CD8-positive, alpha-beta memory T cell (primary cell): ENCODE results near the gene NATD1. TPM values are rescaled to one million over a fixed set of nuclear protein-coding genes. Genes with fewer than 3 reads are reported as not detected.

Experiments
- CTCF ChIA-PET: fragments of 350-600 bp; sonication (Branson Sonifier 250); formaldehyde crosslinking; loops from one replicate; lab custom pipeline; 2021; ENCODE audit warnings: antibody characterized with exemption; lab: Charles Lee
- POLR2A ChIA-PET: fragments of 350-600 bp; sonication (Branson Sonifier 250); formaldehyde crosslinking; loops from one replicate; lab custom pipeline; 2021; ENCODE audit warnings: antibody characterized with exemption; lab: Charles Lee
- DNase-seq, 5 donors: peaks; one replicate each; pipeline versions ENCODE4 v3.0.0 to v3.0.0-alpha.2; 2020 to 2022; ENCODE audit warnings: mixed read lengths in 1 of 5
- H3K27ac ChIP-seq: one replicate; pipeline ENCODE4 v1.7.0; 2013; ENCODE audit warnings: low read depth, mild to moderate bottlenecking, low read length, moderate library complexity
- H3K27me3 ChIP-seq: 2 replicates; pipeline ENCODE4 v1.7.0; 2013; ENCODE audit warnings: low read length, mild to moderate bottlenecking; ENCODE audit not compliant: insufficient read depth, poor library complexity, severe bottlenecking
- H3K36me3 ChIP-seq: 2 replicates; pipeline ENCODE4 v1.7.0; 2013; ENCODE audit warnings: mild to moderate bottlenecking, low read length, moderate library complexity; ENCODE audit not compliant: insufficient read depth
- H3K4me1 ChIP-seq: 2 replicates; pipeline ENCODE4 v1.7.0; 2013; ENCODE audit warnings: mild to moderate bottlenecking, low read length, moderate library complexity; ENCODE audit not compliant: insufficient read depth
- H3K4me3 ChIP-seq: 2 replicates; pipeline ENCODE4 v1.7.0; 2013; ENCODE audit warnings: mild to moderate bottlenecking, low read length
- H3K9me3 ChIP-seq: 2 replicates; pipeline ENCODE4 v1.7.0; 2013; ENCODE audit warnings: mild to moderate bottlenecking, low read length
- H3K27ac Mint-ChIP-seq, 8 donors: one replicate each; pipeline ENCODE4 v1.8.0; 2020 to 2021; ENCODE audit warnings: mixed read lengths in 8 of 8, mild to moderate bottlenecking in 6 of 8, inconsistent platforms in 3 of 8, moderate library complexity in 3 of 8
- H3K27me3 Mint-ChIP-seq, 2 donors: one replicate each; pipeline ENCODE4 v1.8.0; 2020 to 2021; ENCODE audit warnings: mixed read lengths in 2 of 2, mild to moderate bottlenecking in 1 of 2, moderate library complexity in 1 of 2
- H3K36me3 Mint-ChIP-seq, 3 donors: one replicate each; pipeline ENCODE4 v1.8.0; 2020 to 2021; ENCODE audit warnings: mixed read lengths in 3 of 3, inconsistent platforms in 1 of 3, mild to moderate bottlenecking in 1 of 3
- H3K4me1 Mint-ChIP-seq, 3 donors: one replicate each; pipeline ENCODE4 v1.8.0; 2020 to 2021; ENCODE audit warnings: mixed read lengths in 3 of 3, inconsistent platforms in 1 of 3, mild to moderate bottlenecking in 1 of 3
- H3K4me3 Mint-ChIP-seq, 7 donors: one replicate each; pipeline ENCODE4 v1.8.0; 2020 to 2021; ENCODE audit warnings: mixed read lengths in 7 of 7, mild to moderate bottlenecking in 6 of 7, moderate library complexity in 4 of 7, inconsistent platforms in 2 of 7
- H3K9me3 Mint-ChIP-seq, 5 donors: one replicate each; pipeline ENCODE4 v1.8.0; 2020 to 2022; ENCODE audit warnings: mixed read lengths in 5 of 5, mild to moderate bottlenecking in 3 of 5, moderate library complexity in 2 of 5, inconsistent platforms in 1 of 5
- polyA plus RNA-seq: library from polyadenylated mRNA; unstranded; fragments of 300-500 nt; fragmentation: Illumina TruSeq; gene quantifications from one replicate; pipeline ENCODE4 v1.2.3, GENCODE V29; 2021
- total RNA-seq, 2 experiments: library from RNA; stranded (reverse); gene quantifications; one replicate each; pipeline ENCODE4 v1.2.3, GENCODE V29; 2021

Gene NATD1
- total and polyA plus RNA-seq, 3 experiments from 2014 or later: 2.7 to 3.0 (median 2.8) TPM

GRCh38 chr17:21214015-21214776 lies 39.0 kb downstream of the NATD1 start, which contains the start of gene TMEM11:
Gene TMEM11 (minus strand): TSS chr17:21214161. CDS start chr17:21214152, 9 bp downstream.
- peak; percentile 93 to 95 (median 95) for DNase-seq
- H3K27me3 Mint-ChIP-seq: peaks cover 0 to 1% of the 10 kb centered on the region in 2 donors
- peak within 1 kb of the TSS; percentile 89 to 96 (median 92) for H3K4me3 Mint-ChIP-seq
- H3K4me1 ChIP-seq: peaks cover 44% of the 10 kb centered on the region
- peak within 1 kb of the TSS; percentile 86 for H3K27ac ChIP-seq
- peaks cover 0 to 23% (median 2%) of the 10 kb centered on the region in 3 donors for H3K36me3 Mint-ChIP-seq
- peaks cover 8% of the 10 kb centered on the region for H3K36me3 ChIP-seq
- peak within 1 kb of the TSS; percentile 93 for H3K4me3 ChIP-seq
- no peaks in the 10 kb centered on the region for H3K9me3 ChIP-seq
- POLR2A ChIA-PET: interaction anchor here (0.6 to 1.1 kb wide), 2 partner anchors 9 to 61 kb away, joined by 3 read pairs; no protein-coding TSS in a partner anchor
- peak within 1 kb of the TSS; percentile 87 to 99 (median 93) for H3K27ac Mint-ChIP-seq
- peaks cover 41 to 57% (median 57%) of the 10 kb centered on the region in 3 donors for H3K4me1 Mint-ChIP-seq
- H3K9me3 Mint-ChIP-seq: no peaks in the 10 kb centered on the region
- CTCF ChIA-PET: interaction anchor here (0.7 to 2.0 kb wide), 4 partner anchors 30 to 171 kb away, joined by 3 to 5 read pairs (median 4); partner anchors contain the start of gene USP22
- H3K27me3 ChIP-seq: no peaks in the 10 kb centered on the region

- POLR2A ChIA-PET: interaction anchor here (0.6 kb wide), 1 partner anchor 10 kb away, joined by 3 read pairs; no protein-coding TSS in a partner anchor
- H3K4me1 Mint-ChIP-seq: peaks cover 42 to 62% (median 59%) of the 10 kb centered on the region in 3 donors
Observed at GRCh38 chr17:21213638-21214014, 39.6 kb downstream of the NATD1 start.

GRCh38 chr17:21212826-21213637 lies 40.2 kb downstream of the NATD1 start:
- H3K4me3 Mint-ChIP-seq: peak overlapping the region; percentile 89 to 96 (median 92)
- ChIA-PET CTCF (interaction anchor here (0.7 to 2.0 kb wide), 5 partner anchors 9 to 299 kb away, joined by 3 to 5 read pairs (median 3); partner anchors contain the start of gene USP22), POLR2A (interaction anchor here (1.6 kb wide), 1 partner anchor 63 kb away, joined by 3 read pairs; no protein-coding TSS in a partner anchor)
- no peaks in the 10 kb centered on the region for H3K9me3 Mint-ChIP-seq
- H3K27ac ChIP-seq: peak overlapping the region; percentile 86
- peaks cover 44% of the 10 kb centered on the region for H3K4me1 ChIP-seq
- H3K27me3 ChIP-seq: no peaks in the 10 kb centered on the region
- H3K4me1 Mint-ChIP-seq: peaks cover 44 to 65% (median 63%) of the 10 kb centered on the region in 3 donors
- H3K36me3 Mint-ChIP-seq: peaks cover 0 to 31% (median 2%) of the 10 kb centered on the region in 3 donors
- DNase-seq: no peak
- no peaks in the 10 kb centered on the region for H3K9me3 ChIP-seq
- no peaks in the 10 kb centered on the region for H3K27me3 Mint-ChIP-seq
- peak overlapping the region in 7 of 8 donors; percentile 59 to 95 (median 91) for H3K27ac Mint-ChIP-seq
- peaks cover 8% of the 10 kb centered on the region for H3K36me3 ChIP-seq
- peak overlapping the region; percentile 93 for H3K4me3 ChIP-seq

More at GRCh38 chr17:21213638-21214014, 39.6 kb downstream of the NATD1 start:
- H3K4me3 ChIP-seq: peak overlapping the region; percentile 93
- no peaks in the 10 kb centered on the region for H3K27me3 ChIP-seq
- H3K9me3 Mint-ChIP-seq: no peaks in the 10 kb centered on the region
- peaks cover 8% of the 10 kb centered on the region for H3K36me3 ChIP-seq
- H3K4me3 Mint-ChIP-seq: peak overlapping the region; percentile 89 to 96 (median 92)
- DNase-seq: peak in 2 of 5 donors; percentile 15 to 37
- peak overlapping the region; percentile 86 for H3K27ac ChIP-seq
- H3K9me3 ChIP-seq: no peaks in the 10 kb centered on the region
- peaks cover 44% of the 10 kb centered on the region for H3K4me1 ChIP-seq
- peak overlapping the region in 7 of 8 donors; percentile 84 to 99 (median 92) for H3K27ac Mint-ChIP-seq
- H3K27me3 Mint-ChIP-seq: no peaks in the 10 kb centered on the region
- H3K36me3 Mint-ChIP-seq: peaks cover 0 to 28% (median 2%) of the 10 kb centered on the region in 3 donors
- CTCF ChIA-PET: interaction anchor here (0.7 to 2.0 kb wide), 5 partner anchors 10 to 298 kb away, joined by 3 to 5 read pairs (median 3); partner anchors contain the start of gene USP22

- H3K4me3 ChIP-seq: no peak overlapping the region
Observed at GRCh38 chr17:21211825-21212479, 41.3 kb downstream of the NATD1 start.

GRCh38 chr17:21210411-21211076 lies 42.7 kb downstream of the NATD1 start:
- Mint-ChIP-seq H3K9me3 (no peaks in the 10 kb centered on the region), H3K27ac (peak overlapping the region in 4 of 8 donors; percentile 15 to 79 (median 44)), H3K36me3 (peaks cover 0 to 44% (median 2%) of the 10 kb centered on the region in 3 donors), H3K27me3 (no peaks in the 10 kb centered on the region), H3K4me3 (peak overlapping the region in 2 of 7 donors; percentile 1 to 55), H3K4me1 (peaks cover 49 to 70% (median 63%) of the 10 kb centered on the region in 3 donors)
- ChIA-PET CTCF (no interaction called here), POLR2A (no interaction called here)
- peaks cover 39% of the 10 kb centered on the region for H3K4me1 ChIP-seq
- H3K27ac ChIP-seq: no peak overlapping the region
- no peak for DNase-seq
- H3K9me3 ChIP-seq: no peaks in the 10 kb centered on the region
- H3K27me3 ChIP-seq: no peaks in the 10 kb centered on the region
- H3K36me3 ChIP-seq: peaks cover 8% of the 10 kb centered on the region
- H3K4me3 ChIP-seq: no peak overlapping the region

More at GRCh38 chr17:21211825-21212479, 41.3 kb downstream of the NATD1 start:
- Mint-ChIP-seq H3K36me3 (peaks cover 0 to 34% (median 2%) of the 10 kb centered on the region in 3 donors), H3K4me3 (peak overlapping the region; percentile 66 to 96 (median 90)), H3K27ac (peak overlapping the region; percentile 27 to 92 (median 79)), H3K9me3 (no peaks in the 10 kb centered on the region), H3K27me3 (no peaks in the 10 kb centered on the region), H3K4me1 (peaks cover 45 to 66% (median 62%) of the 10 kb centered on the region in 3 donors)
- DNase-seq: no peak
- H3K27me3 ChIP-seq: no peaks in the 10 kb centered on the region
- peaks cover 8% of the 10 kb centered on the region for H3K36me3 ChIP-seq
- no peaks in the 10 kb centered on the region for H3K9me3 ChIP-seq
- POLR2A ChIA-PET: interaction anchor here (1.6 kb wide), 1 partner anchor 64 kb away, joined by 3 read pairs; no protein-coding TSS in a partner anchor
- CTCF ChIA-PET: no interaction called here
- no peak overlapping the region for H3K27ac ChIP-seq
- peaks cover 44% of the 10 kb centered on the region for H3K4me1 ChIP-seq

DNA sequence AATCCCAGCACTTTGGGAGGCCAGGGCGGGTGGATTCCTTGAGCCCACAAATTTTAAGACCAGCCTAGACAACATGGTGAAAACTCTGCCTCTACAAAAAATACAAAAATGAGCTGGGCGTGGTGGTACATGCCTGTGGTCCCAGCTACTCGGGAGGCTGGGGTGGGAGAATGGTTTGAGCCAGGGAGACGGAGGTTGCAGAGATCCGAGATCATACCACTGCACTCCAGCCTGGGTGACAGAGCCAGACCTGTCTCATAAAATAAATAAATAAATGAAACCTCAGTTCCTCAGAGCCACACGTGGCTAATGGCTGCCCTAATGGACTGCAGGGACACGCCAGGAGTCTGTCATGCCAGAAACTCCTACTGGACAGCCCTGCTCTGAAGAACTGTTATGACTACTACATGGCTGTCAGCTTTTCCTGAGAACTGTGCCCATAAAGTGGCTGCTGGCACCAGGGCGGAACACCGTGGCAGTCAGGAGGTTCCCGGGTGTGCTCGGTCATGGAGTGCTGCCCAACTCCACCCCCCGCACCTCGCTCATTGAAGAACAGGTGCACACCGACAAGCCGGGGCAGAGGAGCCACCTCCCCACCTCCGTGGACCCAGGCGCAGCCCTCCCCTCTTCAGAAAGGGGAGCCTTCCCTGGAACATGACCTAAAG lies 43.6 kb downstream of the NATD1 start:
- Mint-ChIP-seq H3K9me3 (no peaks in the 10 kb centered on the region), H3K27ac (peak overlapping the region in 3 of 8 donors; percentile 18 to 72 (median 54)), H3K4me1 (peaks cover 47 to 70% (median 59%) of the 10 kb centered on the region in 3 donors), H3K36me3 (peaks cover 0 to 49% (median 2%) of the 10 kb centered on the region in 3 donors), H3K27me3 (no peaks in the 10 kb centered on the region), H3K4me3 (peak overlapping the region in 1 of 7 donors; percentile 55)
- Histone ChIP-seq H3K4me1 (peaks cover 33% of the 10 kb centered on the region), H3K27ac (no peak overlapping the region), H3K36me3 (peaks cover 8% of the 10 kb centered on the region), H3K9me3 (no peaks in the 10 kb centered on the region), H3K4me3 (no peak overlapping the region), H3K27me3 (no peaks in the 10 kb centered on the region)
- ChIA-PET CTCF (no interaction called here), POLR2A (no interaction called here)
- no peak for DNase-seq
